ENCODE results near the gene FAF1.

GRCh38 chr1:50646526-50646925, 313.5 kb downstream of the FAF1 start:
- no peak for TF ChIP-seq EP300 (IDR thresholded peaks at IDR 0.05)
- no peak for TF ChIP-seq POLR2A (IDR thresholded peaks at IDR 0.05; ENCODE audit: low read depth)

Measured in esophagus muscularis mucosa (tissue), 2 donors.